ENCODE data around the gene SLC22A13. TPM values are rescaled to one million over a fixed set of nuclear protein-coding genes. Genes with fewer than 3 reads are reported as not detected.
"Not testable (repeated sequence)": the region's sequence is repeated elsewhere in the genome, so short reads cannot be mapped to it uniquely, and the experiment has no call there.

SLC22A13 gene
- polyA plus RNA-seq, 1 donor from 2014 or later, result not detected

- no peaks in the 10 kb centered on the region for H3K27me3 ChIP-seq (ENCODE audit: insufficient read depth, low read depth, low read length)
- H3K4me2 ChIP-seq (ENCODE audit: low read length), result no peak overlapping the region
- no peak overlapping the region for H2AFZ ChIP-seq (ENCODE audit: low read depth, low read length)
- no peak overlapping the region for H3K9ac ChIP-seq (ENCODE audit: low read length)
- H3K27ac ChIP-seq (ENCODE audit: low read length), result no peak overlapping the region
- H3K36me3 ChIP-seq (ENCODE audit: insufficient read depth, low read length), result no peaks in the 10 kb centered on the region
- H3K79me2 ChIP-seq (replicated peaks; ENCODE audit: insufficient read depth, low read length), result no peaks in the 10 kb centered on the region
- H3K9me3 ChIP-seq (ENCODE audit: low read length), result no peaks in the 10 kb centered on the region
- H4K20me1 ChIP-seq (ENCODE audit: insufficient read depth), result no peaks in the 10 kb centered on the region
- TF ChIP-seq EP300 (conservative IDR thresholded peaks at IDR 0.05; ENCODE audit: poor library complexity, severe bottlenecking), result no peak
- no peak for TF ChIP-seq CTCF (IDR thresholded peaks at IDR 0.05; ENCODE audit: poor library complexity, severe bottlenecking)
- TF ChIP-seq TAF1 (IDR thresholded peaks at IDR 0.05; ENCODE audit: low read depth), result no peak
- no peak for TF ChIP-seq EZH2 (IDR thresholded peaks at IDR 0.05; ENCODE audit: borderline replicate concordance, insufficient read depth, low read length, poor library complexity, severe bottlenecking)
- TF ChIP-seq MXI1 (conservative IDR thresholded peaks at IDR 0.05; ENCODE audit: poor library complexity, severe bottlenecking), result no peak
- no peak for TF ChIP-seq POLR2AphosphoS5 (IDR thresholded peaks at IDR 0.05)
- TF ChIP-seq SMC3 (conservative IDR thresholded peaks at IDR 0.05; ENCODE audit: poor library complexity), result no peak
- no peak for TF ChIP-seq RAD21 (conservative IDR thresholded peaks at IDR 0.05)
- TF ChIP-seq, protein P1, sequence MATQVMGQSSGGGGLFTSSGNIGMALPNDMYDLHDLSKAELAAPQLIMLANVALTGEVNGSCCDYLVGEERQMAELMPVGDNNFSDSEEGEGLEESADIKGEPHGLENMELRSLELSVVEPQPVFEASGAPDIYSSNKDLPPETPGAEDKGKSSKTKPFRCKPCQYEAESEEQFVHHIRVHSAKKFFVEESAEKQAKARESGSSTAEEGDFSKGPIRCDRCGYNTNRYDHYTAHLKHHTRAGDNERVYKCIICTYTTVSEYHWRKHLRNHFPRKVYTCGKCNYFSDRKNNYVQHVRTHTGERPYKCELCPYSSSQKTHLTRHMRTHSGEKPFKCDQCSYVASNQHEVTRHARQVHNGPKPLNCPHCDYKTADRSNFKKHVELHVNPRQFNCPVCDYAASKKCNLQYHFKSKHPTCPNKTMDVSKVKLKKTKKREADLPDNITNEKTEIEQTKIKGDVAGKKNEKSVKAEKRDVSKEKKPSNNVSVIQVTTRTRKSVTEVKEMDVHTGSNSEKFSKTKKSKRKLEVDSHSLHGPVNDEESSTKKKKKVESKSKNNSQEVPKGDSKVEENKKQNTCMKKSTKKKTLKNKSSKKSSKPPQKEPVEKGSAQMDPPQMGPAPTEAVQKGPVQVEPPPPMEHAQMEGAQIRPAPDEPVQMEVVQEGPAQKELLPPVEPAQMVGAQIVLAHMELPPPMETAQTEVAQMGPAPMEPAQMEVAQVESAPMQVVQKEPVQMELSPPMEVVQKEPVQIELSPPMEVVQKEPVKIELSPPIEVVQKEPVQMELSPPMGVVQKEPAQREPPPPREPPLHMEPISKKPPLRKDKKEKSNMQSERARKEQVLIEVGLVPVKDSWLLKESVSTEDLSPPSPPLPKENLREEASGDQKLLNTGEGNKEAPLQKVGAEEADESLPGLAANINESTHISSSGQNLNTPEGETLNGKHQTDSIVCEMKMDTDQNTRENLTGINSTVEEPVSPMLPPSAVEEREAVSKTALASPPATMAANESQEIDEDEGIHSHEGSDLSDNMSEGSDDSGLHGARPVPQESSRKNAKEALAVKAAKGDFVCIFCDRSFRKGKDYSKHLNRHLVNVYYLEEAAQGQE (IDR thresholded peaks at IDR 0.05; ENCODE audit: borderline replicate concordance), result no peak
- no peaks in the 10 kb centered on the region for H3F3A ChIP-seq (ENCODE audit: insufficient read depth, low read length, poor library complexity, severe bottlenecking)
- H3K9me2 ChIP-seq (ENCODE audit: insufficient read depth, low read length), result no peaks in the 10 kb centered on the region
- no peak overlapping the region for H3K4me3 ChIP-seq (ENCODE audit: low read length)
Observed at GRCh38 chr3:38284756-38285150, 19.1 kb downstream of the SLC22A13 start.

- H3K9me2 ChIP-seq (ENCODE audit: insufficient read depth, low read length); H3K79me2 ChIP-seq (replicated peaks; ENCODE audit: insufficient read depth, low read length); H3K4me3 ChIP-seq (ENCODE audit: low read length); H3K27me3 ChIP-seq (ENCODE audit: insufficient read depth, low read depth, low read length); H4K20me1 ChIP-seq (ENCODE audit: insufficient read depth); H3K9ac ChIP-seq (ENCODE audit: low read length); H3F3A ChIP-seq (ENCODE audit: insufficient read depth, low read length, poor library complexity, severe bottlenecking); H3K36me3 ChIP-seq (ENCODE audit: insufficient read depth, low read length); H2AFZ ChIP-seq (ENCODE audit: low read depth, low read length); H3K9me3 ChIP-seq (ENCODE audit: low read length); H3K27ac ChIP-seq (ENCODE audit: low read length); H3K4me2 ChIP-seq (ENCODE audit: low read length): not testable (repeated sequence)
Observed at GRCh38 chr3:38289286-38290217, 23.9 kb downstream of the SLC22A13 start.

- H3K9me3 ChIP-seq (ENCODE audit: low read length); H3K4me2 ChIP-seq (ENCODE audit: low read length): not testable (repeated sequence)
Observed at GRCh38 chr3:38297053-38297452, 31.4 kb downstream of the SLC22A13 start.

More at GRCh38 chr3:38297053-38297452, 31.4 kb downstream of the SLC22A13 start:
- H3K36me3 ChIP-seq (ENCODE audit: insufficient read depth, low read length); H3K9me2 ChIP-seq (ENCODE audit: insufficient read depth, low read length); H3K79me2 ChIP-seq (replicated peaks; ENCODE audit: insufficient read depth, low read length); H3K27ac ChIP-seq (ENCODE audit: low read length); H3F3A ChIP-seq (ENCODE audit: insufficient read depth, low read length, poor library complexity, severe bottlenecking); H3K9ac ChIP-seq (ENCODE audit: low read length); H4K20me1 ChIP-seq (ENCODE audit: insufficient read depth); H3K4me3 ChIP-seq (ENCODE audit: low read length); H2AFZ ChIP-seq (ENCODE audit: low read depth, low read length); H3K27me3 ChIP-seq (ENCODE audit: insufficient read depth, low read depth, low read length): not testable (repeated sequence)

All from neural cell (in vitro differentiated cells).